GM18909 (cell line): ENCODE data around the gene EDN3.

Source experiments
- ATAC-seq: cut with Tn5 transposase; IDR thresholded peaks from one replicate; pipeline ENCODE4 v1.9.1; 2021; ENCODE audit warnings: mild to moderate bottlenecking; ENCODE audit not compliant: unreplicated experiment, poor library complexity

EDN3 gene

DNA sequence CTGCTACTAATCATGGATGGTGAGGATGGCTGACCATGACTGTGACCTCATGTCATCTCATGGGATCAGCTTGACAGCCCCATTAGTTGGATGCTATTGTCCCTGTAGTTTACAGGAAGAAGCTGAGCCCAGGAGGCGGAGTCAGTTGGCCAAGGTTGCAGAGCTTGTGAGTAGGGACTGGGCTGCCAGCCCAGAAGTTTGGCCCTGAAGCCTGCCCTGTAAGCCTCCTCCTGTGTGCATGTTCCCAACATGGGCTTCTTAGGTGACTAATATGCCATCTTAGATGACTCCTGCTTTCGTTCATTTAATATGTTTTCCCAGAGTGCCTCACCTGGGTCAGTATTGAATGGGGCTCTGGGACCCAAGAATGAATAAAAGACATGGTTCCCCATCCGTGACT is 6.9 kb downstream of the EDN3 start:
- ATAC-seq: no peak

DNA sequence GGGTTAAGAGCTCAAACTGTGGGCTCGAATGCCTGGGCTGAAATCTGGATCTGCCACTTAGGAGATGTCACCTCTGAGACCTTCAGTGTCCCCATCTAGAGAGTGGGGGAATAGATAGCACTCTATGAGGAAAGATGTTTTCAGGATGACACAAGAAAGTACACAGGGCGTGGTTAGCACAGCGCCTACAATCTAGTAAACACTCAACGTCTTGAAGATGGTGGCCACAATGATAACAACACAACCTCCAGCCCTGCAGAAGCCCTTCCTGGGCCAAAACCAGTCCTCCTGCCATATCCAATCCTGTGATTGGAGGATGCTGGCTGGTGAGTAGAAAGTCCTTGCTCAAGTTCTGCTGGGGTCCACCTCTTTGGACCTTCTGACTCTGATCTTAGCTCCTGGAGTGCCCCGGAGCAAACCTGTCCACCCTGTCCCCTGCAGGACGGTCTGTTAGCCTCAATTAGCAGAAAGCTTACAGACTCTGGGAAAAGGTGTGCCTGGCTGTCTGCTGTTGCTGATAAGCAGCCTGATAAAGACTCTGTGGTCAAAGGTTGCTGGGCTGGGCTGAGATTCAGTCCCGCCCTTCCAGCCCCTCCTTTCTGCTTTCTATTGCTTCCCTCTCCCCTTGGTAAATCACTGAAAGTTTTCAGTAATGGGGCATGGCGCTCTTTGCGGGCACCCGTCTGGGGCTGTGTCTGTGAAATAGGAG is 8.2 kb downstream of the EDN3 start:
- no peak for ATAC-seq

DNA sequence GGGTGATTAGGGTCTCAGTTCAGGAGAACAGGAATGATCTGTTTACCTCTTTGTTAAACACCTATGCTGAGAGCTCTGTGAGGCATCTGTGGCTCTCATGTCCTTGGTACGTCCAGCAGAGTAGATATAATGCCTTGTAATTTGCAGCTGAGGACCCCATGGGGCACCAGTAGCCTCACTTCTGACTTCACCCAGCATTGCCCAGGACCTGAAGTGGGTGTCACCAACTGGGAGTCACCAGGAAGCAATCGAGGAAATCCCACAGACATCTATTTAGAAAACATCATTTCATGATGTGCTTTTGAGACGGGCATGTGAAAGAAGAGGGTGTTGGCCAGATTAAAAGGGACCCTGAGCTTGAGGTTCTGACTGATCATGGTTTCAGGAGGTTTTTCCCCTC is 8.8 kb downstream of the EDN3 start:
- no peak for ATAC-seq

DNA sequence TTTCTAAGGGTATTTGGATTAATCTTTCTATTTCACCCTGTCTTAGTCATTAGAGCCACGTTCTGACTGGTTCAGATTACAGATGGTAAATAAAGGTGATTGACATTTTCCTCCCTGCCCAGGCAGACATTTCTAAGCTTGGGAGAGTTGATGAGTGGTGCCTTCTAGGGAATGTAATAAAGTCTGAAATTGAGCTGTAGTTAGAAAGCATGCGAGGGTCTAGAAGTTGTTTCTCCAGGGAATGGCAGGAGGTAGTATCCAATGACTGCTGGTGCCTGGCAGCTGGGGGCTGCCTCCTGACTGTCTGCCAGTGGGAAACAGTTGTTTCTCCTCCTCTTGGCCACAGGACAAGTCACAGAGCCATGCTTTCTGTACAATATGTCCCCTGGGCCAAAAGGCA is 14.6 kb downstream of the EDN3 start:
- ATAC-seq: no peak

- no peak for ATAC-seq
Measured at GRCh38 chr20:59316911-59317731, 16.7 kb downstream of the EDN3 start.

GRCh38 chr20:59318201-59318790 is 17.9 kb downstream of the EDN3 start:
- ATAC-seq: no peak

- no peak for ATAC-seq
Measured at GRCh38 chr20:59318803-59319202, 18.4 kb downstream of the EDN3 start.

DNA sequence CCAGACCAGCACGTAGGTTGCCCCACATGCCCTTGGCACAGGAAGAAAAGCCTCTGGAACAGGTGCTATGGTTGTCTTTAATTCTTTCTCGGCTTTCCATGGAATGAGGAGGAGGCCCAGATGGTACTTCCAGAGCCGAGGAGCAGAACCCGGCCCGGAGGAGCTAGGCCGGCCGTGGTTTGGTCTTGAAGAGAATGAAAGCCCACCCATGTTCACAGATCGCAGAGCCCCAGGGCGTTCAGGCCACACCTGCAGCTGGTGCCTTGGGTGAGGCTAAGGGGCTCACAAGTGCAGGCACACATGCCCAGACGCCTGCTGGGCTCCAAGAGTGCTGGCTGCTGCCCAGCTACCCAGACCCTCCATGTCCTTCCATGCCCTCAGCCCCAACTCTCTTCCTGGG is 20.0 kb downstream of the EDN3 start:
- no peak for ATAC-seq

DNA sequence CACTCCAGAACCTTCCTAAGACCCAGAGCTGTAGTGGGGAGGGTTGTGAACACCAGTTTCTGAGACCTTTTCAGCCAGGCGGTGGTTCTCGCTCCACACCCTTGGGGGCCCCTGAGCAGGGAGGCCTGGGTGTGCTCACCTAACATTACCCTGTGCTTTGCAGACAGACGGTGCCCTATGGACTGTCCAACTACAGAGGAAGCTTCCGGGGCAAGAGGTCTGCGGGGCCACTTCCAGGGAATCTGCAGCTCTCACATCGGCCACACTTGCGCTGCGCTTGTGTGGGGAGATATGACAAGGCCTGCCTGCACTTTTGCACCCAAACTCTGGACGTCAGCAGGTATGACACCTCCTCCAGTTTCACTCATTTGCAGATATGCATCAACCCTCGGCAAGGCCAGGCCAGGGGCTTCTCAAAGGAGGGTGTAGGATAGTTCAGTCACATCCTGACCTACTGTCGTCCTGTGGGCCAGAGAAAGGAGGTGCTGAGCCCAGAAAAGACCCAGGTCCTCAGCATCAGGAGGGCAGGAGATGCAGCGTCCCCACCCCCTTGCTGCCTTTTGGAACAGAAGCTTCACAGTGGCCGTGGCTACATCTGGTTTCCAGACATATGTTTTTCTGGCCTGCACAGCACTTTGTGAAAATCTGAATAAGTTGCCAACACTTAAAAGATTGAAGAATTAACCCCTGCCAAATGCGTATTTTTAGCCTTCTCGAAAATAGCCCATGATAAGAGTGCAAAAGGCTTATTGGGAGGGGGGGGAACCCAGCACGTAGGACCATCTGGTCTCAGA is 20.6 kb downstream of the EDN3 start:
- no peak for ATAC-seq

GRCh38 chr20:59322081-59322480 is 21.7 kb downstream of the EDN3 start:
- ATAC-seq: no peak

- no peak for ATAC-seq
Measured at GRCh38 chr20:59322585-59323454, 22.4 kb downstream of the EDN3 start.

GRCh38 chr20:59323731-59324130 is 23.3 kb downstream of the EDN3 start:
- ATAC-seq: no peak

GRCh38 chr20:59324521-59325141 is 24.2 kb downstream of the EDN3 start:
- no peak for ATAC-seq

GRCh38 chr20:59325142-59325523 is 24.7 kb downstream of the EDN3 start:
- no peak for ATAC-seq

DNA sequence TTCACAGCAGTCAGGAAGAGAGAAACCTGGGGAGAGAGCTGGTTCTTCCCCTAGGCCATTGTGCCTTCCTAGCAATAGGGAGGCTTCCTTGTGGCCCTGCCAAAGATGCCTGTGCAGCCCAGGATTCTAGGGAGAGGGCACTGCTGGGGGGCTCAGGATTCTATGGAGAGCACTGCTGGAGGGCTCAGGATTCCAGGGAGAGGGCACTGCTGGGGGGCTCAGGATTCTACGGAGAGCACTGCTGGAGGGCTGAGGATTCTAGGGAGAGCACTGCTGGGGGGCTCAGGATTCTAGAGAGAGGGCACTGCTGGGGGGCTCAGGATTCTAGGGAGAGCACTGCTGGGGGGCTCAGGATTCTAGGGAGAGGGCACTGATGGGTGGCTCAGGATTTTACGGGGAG is 25.8 kb downstream of the EDN3 start:
- ATAC-seq: no peak

GRCh38 chr20:59328071-59328470 is 27.7 kb downstream of the EDN3 start:
- ATAC-seq: no peak

DNA sequence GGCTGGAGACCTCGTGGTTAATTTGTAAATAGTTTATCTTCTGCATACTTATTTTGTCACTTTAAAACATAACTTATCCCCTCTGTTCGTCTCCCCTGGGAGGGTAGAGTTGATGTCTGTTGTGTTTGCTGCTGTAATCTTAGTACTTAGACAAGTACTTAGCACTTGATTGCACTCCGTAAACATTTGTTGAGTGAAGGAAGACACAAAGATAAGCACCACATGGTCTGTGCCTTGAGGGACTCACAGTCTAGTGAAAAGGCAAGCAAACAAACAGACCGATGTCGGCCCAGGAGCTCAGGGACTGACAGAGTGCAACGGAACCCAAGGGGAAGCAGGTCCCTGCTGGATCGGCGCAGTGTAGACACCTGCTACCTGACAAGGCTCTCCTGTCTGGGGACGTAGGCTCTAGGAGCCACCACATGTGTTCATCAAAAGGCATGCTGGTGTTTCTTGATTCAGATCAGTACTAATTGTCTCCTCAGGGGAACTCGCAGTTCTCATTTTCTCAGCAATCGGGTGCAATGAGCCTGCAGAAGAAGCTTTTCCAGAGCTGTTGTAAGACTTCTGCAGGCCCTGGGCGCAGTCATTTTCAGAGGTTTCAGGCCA is 31.4 kb downstream of the EDN3 start:
- no peak for ATAC-seq

GRCh38 chr20:59333260-59333845 is 32.9 kb downstream of the EDN3 start:
- ATAC-seq: no peak

GRCh38 chr20:59333951-59334350 is 33.5 kb downstream of the EDN3 start:
- ATAC-seq: no peak
